Measurements from ENCODE around the gene VPS72.

The VPS72 gene

GRCh38 chr1:151189637-151190445 lies at the start of gene VPS72 (continued):
- TF ChIP-seq ZNF585B (tag by site-specific recombination; IDR thresholded peaks at IDR 0.05) (no peak), ZNF777 (tag by site-specific recombination; IDR thresholded peaks at IDR 0.05; ENCODE audit: borderline replicate concordance) (no peak), ZNF624 (tag by site-specific recombination; IDR thresholded peaks at IDR 0.05) (no peak)

DNA sequence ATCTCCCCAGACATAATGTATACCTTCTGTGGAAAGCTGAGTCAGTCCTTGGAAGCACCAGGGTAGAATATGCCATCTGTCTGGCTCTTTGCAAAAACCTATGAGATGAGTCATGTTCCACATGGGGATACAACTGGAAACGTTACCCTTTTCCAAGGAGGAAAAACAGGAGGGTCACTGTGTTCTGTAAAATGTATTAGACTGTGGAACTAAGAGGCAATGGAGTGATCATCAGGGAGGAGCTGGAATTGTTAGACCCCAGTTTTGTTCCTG lies 48.4 kb upstream of the VPS72 start:
- CTCF ChIA-PET = interaction anchor here (0.6 to 1.6 kb wide), 2 partner anchors 12 to 136 kb away, joined by 3 to 8 read pairs; no protein-coding TSS in a partner anchor
- Histone ChIP-seq H3K27ac (ENCODE audit: extremely low read depth, low read depth, low read length) (no peak overlapping the region), H3K36me3 (ENCODE audit: control insufficient read depth in 2 of 2, insufficient read depth in 1 of 2, low read length in 2 of 2) (peaks cover 80 to 100% of the 10 kb centered on the region in 2 experiments), H3K4me3 (ENCODE audit: low read depth, low read length) (no peak overlapping the region), H3K9me3 (ENCODE audit: control insufficient read depth, insufficient read depth, low read depth, low read length) (no peaks in the 10 kb centered on the region), H3K4me1 (ENCODE audit: control insufficient read depth, insufficient read depth, low read length) (no peaks in the 10 kb centered on the region)
- TF ChIP-seq ZNF510 (tag by site-specific recombination; IDR thresholded peaks at IDR 0.05; ENCODE audit: insufficient replicate concordance) (no peak), ZSCAN23 (tag by site-specific recombination; IDR thresholded peaks at IDR 0.05) (no peak), ZNF785 (tag by site-specific recombination; IDR thresholded peaks at IDR 0.05) (no peak), ZNF18 (tag by site-specific recombination; IDR thresholded peaks at IDR 0.05) (no peak), ZNF274 (IDR thresholded peaks at IDR 0.05; ENCODE audit: low read length) (no peak), ZNF274 (tag by site-specific recombination; IDR thresholded peaks at IDR 0.05; ENCODE audit: borderline replicate concordance) (no peak), ZNF169 (tag by site-specific recombination; IDR thresholded peaks at IDR 0.05) (no peak), ZNF747 (tag by site-specific recombination; IDR thresholded peaks at IDR 0.05) (no peak), ZNF426 (tag by site-specific recombination; IDR thresholded peaks at IDR 0.05) (no peak), ZNF777 (tag by site-specific recombination; IDR thresholded peaks at IDR 0.05; ENCODE audit: borderline replicate concordance) (no peak), ZNF561 (tag by site-specific recombination; IDR thresholded peaks at IDR 0.05; ENCODE audit: borderline replicate concordance) (no peak), ZNF548 (tag by site-specific recombination; IDR thresholded peaks at IDR 0.05) (no peak), ZNF341 (tag by site-specific recombination; IDR thresholded peaks at IDR 0.05; ENCODE audit: low read depth) (no peak), ZNF366 (tag by site-specific recombination; conservative IDR thresholded peaks at IDR 0.05) (no peak), ZNF362 (tag by site-specific recombination; IDR thresholded peaks at IDR 0.05) (no peak), ZNF558 (tag by site-specific recombination; IDR thresholded peaks at IDR 0.05) (no peak), BCL11A (tag by site-specific recombination; IDR thresholded peaks at IDR 0.05; ENCODE audit: low read depth) (no peak)
- TF ChIP-seq, protein P1, sequence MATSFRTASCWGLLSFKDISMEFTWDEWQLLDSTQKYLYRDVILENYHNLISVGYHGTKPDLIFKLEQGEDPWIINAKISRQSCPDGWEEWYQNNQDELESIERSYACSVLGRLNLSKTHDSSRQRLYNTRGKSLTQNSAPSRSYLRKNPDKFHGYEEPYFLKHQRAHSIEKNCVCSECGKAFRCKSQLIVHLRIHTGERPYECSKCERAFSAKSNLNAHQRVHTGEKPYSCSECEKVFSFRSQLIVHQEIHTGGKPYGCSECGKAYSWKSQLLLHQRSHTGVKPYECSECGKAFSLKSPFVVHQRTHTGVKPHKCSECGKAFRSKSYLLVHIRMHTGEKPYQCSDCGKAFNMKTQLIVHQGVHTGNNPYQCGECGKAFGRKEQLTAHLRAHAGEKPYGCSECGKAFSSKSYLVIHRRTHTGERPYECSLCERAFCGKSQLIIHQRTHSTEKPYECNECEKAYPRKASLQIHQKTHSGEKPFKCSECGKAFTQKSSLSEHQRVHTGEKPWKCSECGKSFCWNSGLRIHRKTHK (tag by site-specific recombination; IDR thresholded peaks at IDR 0.05) = no peak
- TF ChIP-seq, protein P2, sequence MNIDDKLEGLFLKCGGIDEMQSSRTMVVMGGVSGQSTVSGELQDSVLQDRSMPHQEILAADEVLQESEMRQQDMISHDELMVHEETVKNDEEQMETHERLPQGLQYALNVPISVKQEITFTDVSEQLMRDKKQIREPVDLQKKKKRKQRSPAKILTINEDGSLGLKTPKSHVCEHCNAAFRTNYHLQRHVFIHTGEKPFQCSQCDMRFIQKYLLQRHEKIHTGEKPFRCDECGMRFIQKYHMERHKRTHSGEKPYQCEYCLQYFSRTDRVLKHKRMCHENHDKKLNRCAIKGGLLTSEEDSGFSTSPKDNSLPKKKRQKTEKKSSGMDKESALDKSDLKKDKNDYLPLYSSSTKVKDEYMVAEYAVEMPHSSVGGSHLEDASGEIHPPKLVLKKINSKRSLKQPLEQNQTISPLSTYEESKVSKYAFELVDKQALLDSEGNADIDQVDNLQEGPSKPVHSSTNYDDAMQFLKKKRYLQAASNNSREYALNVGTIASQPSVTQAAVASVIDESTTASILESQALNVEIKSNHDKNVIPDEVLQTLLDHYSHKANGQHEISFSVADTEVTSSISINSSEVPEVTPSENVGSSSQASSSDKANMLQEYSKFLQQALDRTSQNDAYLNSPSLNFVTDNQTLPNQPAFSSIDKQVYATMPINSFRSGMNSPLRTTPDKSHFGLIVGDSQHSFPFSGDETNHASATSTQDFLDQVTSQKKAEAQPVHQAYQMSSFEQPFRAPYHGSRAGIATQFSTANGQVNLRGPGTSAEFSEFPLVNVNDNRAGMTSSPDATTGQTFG (tag by site-specific recombination; IDR thresholded peaks at IDR 0.05; ENCODE audit: borderline replicate concordance) = no peak
- TF ChIP-seq, protein P3, sequence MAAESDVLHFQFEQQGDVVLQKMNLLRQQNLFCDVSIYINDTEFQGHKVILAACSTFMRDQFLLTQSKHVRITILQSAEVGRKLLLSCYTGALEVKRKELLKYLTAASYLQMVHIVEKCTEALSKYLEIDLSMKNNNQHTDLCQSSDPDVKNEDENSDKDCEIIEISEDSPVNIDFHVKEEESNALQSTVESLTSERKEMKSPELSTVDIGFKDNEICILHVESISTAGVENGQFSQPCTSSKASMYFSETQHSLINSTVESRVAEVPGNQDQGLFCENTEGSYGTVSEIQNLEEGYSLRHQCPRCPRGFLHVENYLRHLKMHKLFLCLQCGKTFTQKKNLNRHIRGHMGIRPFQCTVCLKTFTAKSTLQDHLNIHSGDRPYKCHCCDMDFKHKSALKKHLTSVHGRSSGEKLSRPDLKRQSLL (tag by site-specific recombination; IDR thresholded peaks at IDR 0.05) = no peak
- TF ChIP-seq, protein P4, sequence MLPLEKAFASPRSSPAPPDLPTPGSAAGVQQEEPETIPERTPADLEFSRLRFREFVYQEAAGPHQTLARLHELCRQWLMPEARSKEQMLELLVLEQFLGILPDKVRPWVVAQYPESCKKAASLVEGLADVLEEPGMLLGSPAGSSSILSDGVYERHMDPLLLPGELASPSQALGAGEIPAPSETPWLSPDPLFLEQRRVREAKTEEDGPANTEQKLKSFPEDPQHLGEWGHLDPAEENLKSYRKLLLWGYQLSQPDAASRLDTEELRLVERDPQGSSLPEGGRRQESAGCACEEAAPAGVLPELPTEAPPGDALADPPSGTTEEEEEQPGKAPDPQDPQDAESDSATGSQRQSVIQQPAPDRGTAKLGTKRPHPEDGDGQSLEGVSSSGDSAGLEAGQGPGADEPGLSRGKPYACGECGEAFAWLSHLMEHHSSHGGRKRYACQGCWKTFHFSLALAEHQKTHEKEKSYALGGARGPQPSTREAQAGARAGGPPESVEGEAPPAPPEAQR (tag by site-specific recombination; IDR thresholded peaks at IDR 0.05) = no peak
- POLR2A ChIA-PET = no interaction called here
